COR-L47 (cell line): ENCODE results near the gene BHLHE23.

Experiments used
- DNase-seq: peaks from one replicate; lab custom pipeline; 2025; lab: John Stamatoyannopoulos, UW

The BHLHE23 gene

GRCh38 chr20:62991196-62991807 lies 15.5 kb downstream of the BHLHE23 start:
- no peak for DNase-seq

- DNase-seq = no peak
These were observed 16.4 kb downstream of the BHLHE23 start for GRCh38 chr20:62990306-62990825.

- DNase-seq = no peak
These were observed 17.6 kb downstream of the BHLHE23 start for GRCh38 chr20:62989201-62989601.

- no peak for DNase-seq
These were observed 19.6 kb downstream of the BHLHE23 start for GRCh38 chr20:62987114-62987513.

GRCh38 chr20:62986257-62986800 lies 20.4 kb downstream of the BHLHE23 start:
- DNase-seq = no peak

- peak; percentile 64 for DNase-seq
These were observed 21.4 kb downstream of the BHLHE23 start for GRCh38 chr20:62985444-62985778.

- DNase-seq = peak; percentile 74
These were observed 21.9 kb downstream of the BHLHE23 start for GRCh38 chr20:62984666-62985443.

DNA sequence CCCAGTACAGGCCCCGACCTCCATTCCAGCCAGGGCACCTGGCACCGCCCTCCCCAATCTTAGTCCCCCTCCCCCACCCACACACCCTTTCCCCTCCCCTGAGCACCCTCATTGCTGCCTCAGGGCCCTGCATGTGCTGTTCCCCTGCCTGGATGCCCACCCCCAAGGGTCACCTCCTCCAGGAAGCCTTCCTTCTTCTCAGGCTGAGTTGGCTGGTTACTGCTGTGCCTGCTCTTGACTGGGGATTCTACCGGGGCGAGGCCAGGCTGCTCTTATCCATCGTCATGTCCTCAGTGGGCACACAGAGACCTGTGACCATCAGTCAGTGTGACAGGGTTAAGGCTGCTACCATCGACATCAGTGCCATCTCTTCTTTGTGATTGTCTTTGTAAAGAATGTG lies 23.6 kb downstream of the BHLHE23 start:
- DNase-seq = no peak

DNA sequence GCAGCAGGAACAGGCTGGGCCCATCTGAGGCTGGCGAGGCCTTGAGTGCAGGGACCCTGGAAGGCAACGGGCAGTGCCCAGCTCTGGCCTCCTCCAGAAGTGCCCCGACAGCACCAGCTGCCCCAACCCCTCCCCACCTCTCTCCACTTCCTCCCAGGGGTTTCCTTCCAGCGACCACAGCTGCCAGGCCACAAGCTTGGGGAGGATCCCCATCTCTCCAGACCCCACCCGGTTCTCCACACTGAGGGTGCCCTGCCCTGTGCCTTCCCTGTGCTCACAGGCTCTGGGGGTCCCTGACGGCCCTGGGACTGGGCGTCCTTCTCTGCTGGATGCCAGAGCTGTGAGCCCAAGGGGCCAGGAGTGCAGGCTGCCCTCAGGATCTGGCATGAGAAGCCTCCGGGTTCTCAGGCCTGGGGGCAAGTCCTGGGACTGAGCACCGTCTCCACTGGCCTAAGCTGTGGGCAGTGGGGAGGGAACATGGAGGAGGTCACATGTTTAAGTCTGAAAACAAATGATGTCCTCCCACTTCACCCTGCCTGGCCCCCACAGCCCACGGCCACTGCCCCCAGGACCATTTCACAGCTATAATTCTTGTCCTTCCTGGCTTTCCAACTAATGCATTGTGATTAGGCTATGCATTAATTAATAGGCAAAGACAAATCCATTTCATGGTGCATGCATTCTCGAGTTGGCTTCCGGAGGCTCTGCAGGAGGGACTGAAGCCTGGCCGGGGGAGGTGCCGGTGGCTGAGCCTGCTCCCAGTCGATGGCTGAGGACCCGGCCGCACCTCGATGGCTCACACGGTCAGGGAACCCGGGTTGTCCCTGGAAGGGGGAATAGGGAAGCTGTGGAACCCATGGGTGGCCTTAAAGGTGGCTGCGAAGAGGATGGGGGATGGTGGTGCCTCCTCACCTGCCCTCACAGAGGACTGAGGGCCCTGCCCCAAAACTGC lies 24.4 kb downstream of the BHLHE23 start:
- DNase-seq = no peak

DNA sequence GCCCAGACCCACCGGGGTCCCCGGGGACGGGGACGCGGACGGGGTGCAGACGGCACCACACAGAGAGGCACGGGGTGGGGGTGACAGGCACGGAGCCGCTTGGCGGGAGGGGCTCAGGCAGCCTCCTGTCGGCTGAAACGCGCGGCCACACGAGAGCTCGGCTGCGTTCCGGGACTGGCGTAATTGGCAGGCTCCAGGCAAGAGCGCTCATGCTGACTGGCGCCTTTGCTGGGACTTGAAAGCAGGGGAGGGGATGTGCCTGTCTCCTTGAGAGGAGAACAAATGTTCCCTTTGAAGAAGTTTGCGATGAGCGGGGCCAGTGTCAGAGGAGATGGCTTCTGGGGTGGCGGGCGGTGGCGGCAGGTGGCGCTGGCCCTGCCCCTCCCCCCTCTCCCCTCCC lies 25.8 kb downstream of the BHLHE23 start:
- peak; percentile 86 for DNase-seq

GRCh38 chr20:62980380-62980960 lies 26.3 kb downstream of the BHLHE23 start:
- peak; percentile 89 for DNase-seq

GRCh38 chr20:62979876-62980373 lies 26.8 kb downstream of the BHLHE23 start:
- peak; percentile 81 for DNase-seq

- DNase-seq = no peak
These were observed 27.5 kb downstream of the BHLHE23 start for GRCh38 chr20:62979310-62979709.

- no peak for DNase-seq
These were observed 28.2 kb downstream of the BHLHE23 start for GRCh38 chr20:62978561-62978943.

- DNase-seq = peak; percentile 78
These were observed 28.9 kb downstream of the BHLHE23 start for GRCh38 chr20:62977613-62978560.

- DNase-seq = no peak
These were observed 29.9 kb downstream of the BHLHE23 start for GRCh38 chr20:62976886-62977285.

DNA sequence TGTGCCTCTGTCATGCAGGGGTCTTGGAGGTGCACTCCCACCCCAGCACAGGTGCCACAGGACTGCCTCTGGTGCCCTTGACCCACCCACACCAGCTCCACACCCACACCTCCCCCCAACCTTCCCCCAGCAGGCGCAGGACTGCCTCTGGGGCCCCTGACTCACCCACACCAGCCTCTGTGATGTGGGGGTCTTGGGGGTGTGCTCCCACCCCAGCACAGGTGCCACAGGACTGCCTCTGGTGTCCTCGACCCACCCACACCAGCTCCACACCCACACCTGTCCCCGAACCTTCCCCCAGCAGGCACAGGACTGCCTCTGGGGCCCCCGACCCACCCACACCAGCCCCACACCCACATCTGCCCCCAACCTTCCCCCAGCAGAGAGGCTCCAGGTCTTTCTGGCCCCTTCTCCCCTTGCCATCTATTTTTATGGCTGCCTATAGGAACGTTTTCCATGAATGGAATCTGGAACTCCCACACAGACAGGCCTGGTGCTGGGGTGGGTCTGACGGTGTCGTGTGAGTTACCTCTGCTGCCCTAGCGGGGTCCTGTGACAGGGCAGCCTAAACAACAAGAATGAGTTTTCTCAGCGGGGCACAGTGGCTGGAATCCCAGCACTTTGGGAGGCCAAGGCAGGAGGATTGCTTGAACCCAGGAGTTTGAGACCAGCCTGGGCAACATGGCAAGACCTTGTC lies 30.8 kb downstream of the BHLHE23 start:
- DNase-seq = no peak

DNA sequence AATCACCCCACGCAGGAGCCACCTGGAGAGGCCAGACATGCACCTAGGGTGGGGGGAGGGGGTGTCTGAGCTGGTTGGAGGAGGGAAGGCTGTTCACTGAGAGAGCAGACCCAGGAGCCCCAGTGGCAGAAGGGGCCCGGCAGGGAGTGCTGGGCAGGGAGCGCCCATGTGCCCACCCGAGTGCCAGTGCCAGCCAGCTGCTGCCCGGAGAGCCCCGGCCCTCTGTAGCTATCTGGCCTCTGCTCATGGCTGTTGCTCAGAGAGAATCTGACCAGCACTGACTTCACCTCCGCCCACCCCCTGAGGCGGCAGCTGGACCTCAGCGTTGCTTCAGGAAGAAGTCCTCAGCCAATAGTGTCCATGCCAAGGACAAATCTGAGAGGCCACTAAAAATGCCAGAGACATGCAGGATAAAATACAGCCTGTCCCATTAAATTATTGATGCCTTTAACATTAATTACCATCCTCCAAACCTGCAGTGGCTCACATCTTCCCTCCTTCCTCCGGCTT lies 31.5 kb downstream of the BHLHE23 start:
- no peak for DNase-seq
